Measurements from ENCODE around the gene NAT9. TPM values are rescaled to one million over a fixed set of nuclear protein-coding genes. Genes with fewer than 3 reads are reported as not detected.

Gene NAT9
- total RNA-seq, 1 experiment from 2014 or later, result 63.5 TPM

DNA sequence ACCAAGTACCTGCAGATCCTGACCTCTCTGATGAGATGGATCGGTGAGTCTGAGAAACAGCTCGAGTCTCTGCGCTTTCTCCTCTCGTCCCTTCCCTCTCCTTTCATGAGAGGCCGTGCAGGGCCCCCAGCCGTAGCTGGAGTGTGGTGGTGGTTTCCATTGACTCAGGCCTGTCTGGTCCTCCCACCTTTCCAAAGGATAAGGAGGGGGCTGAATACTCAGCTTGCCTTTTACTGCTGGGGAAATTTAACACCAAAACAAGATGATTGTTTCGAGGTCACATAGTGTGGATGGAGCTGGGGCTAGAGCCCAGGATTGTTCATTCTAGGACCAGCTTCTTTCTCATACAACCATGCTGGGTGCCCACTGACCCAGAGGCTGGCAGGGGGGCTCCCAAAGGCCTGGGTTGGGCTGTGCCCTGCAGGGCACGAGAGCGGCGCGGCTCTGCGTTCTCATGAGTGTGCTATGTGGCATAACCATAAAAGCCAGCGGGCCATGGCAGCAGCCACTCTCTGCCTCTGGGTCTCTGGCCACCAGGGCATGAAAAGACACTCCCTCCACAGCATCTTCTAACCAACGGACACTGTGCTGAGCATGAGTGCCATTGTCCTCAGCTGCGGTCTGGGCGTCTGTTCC is 43.8 kb upstream of the NAT9 start:
- Histone ChIP-seq H3K18ac (ENCODE audit: insufficient read length, low read depth, low read length) (no peak overlapping the region), H3K56ac (ENCODE audit: insufficient read length, low read depth, low read length) (no peak overlapping the region), H3T11ph (ENCODE audit: low read length) (no peak overlapping the region), H2BK20ac (ENCODE audit: low read depth, low read length, poor library complexity, severe bottlenecking) (no peak overlapping the region), H3K4me2 (ENCODE audit: insufficient read depth, insufficient read length, low read length) (no peak overlapping the region), H3K23ac (ENCODE audit: insufficient read length, low read depth, low read length) (no peak overlapping the region), H2BK15ac (ENCODE audit: low read depth, low read length) (no peak overlapping the region), H3K9ac (ENCODE audit: extremely low read depth, insufficient read length, low read length) (no peak overlapping the region), H3K27me3 (ENCODE audit: insufficient read depth, low read length) (no peaks in the 10 kb centered on the region), H3K79me1 (ENCODE audit: insufficient read depth, low read depth, low read length, poor library complexity, severe bottlenecking) (no peaks in the 10 kb centered on the region), H3K27ac (ENCODE audit: insufficient read length, low read depth, low read length) (no peak overlapping the region), H3K4ac (ENCODE audit: low read depth, low read length) (no peak overlapping the region), H2BK120ac (ENCODE audit: low read depth, low read length, poor library complexity, severe bottlenecking) (no peak overlapping the region), H2BK5ac (ENCODE audit: insufficient read length, low read length) (no peak overlapping the region), H3K79me2 (ENCODE audit: insufficient read depth, low read length) (no peaks in the 10 kb centered on the region), H3K14ac (ENCODE audit: insufficient read depth, low read length) (no peak overlapping the region), H3K9me3 (ENCODE audit: control insufficient read depth, low read depth, low read length) (no peaks in the 10 kb centered on the region), H4K5ac (ENCODE audit: insufficient read length, low read depth, low read length) (no peak overlapping the region), H2AFZ (ENCODE audit: low read length) (no peak overlapping the region), H2AK5ac (ENCODE audit: insufficient read length, low read length) (no peak overlapping the region), H4K91ac (ENCODE audit: insufficient read length, low read depth, low read length) (no peak overlapping the region), H3K23me2 (ENCODE audit: insufficient read length, low read depth, low read length, poor library complexity, severe bottlenecking) (no peaks in the 10 kb centered on the region), H4K20me1 (ENCODE audit: control insufficient read depth, insufficient read depth, insufficient read length) (no peaks in the 10 kb centered on the region), H2BK12ac (ENCODE audit: insufficient read length, low read depth, low read length) (no peak overlapping the region), H3K4me1 (ENCODE audit: insufficient read depth, low read length) (no peaks in the 10 kb centered on the region), H4K8ac (replicated peaks; ENCODE audit: insufficient read length, low read depth, low read length) (no peak overlapping the region)
- Mint-ChIP-seq H3K27ac (no peak overlapping the region), H3K4me1 (peaks cover 4 to 7% of the 10 kb centered on the region in 2 experiments; a peak in 3 of 4 replicates), H3K9me3 (no peaks in the 10 kb centered on the region), H3K36me3 (ENCODE audit: insufficient read depth in 1 of 3, low read depth in 3 of 3) (peaks cover 4 to 6% (median 5%) of the 10 kb centered on the region in 3 experiments; a peak in 5 of 7 replicates), H3K27me3 (ENCODE audit: low read depth) (no peaks in the 10 kb centered on the region; the same call in 1 of the 2 replicates), H3K4me3 (no peak overlapping the region)
- no peak for TF ChIP-seq CTCF (conservative IDR thresholded peaks at IDR 0.05)
- no peak for DNase-seq
- no CpG with 5 or more reads among the region's 16 CpGs for WGBS (ENCODE audit: extremely low coverage, insufficient read length, low lambda C conversion rate)
